Measurements from ENCODE around the gene SBF2. TPM values are rescaled to one million over a fixed set of nuclear protein-coding genes. Genes with fewer than 3 reads are reported as not detected.

The SBF2 gene
- total RNA-seq, 1 donor from 2014 or later, result 34.5 TPM

GRCh38 chr11:10125522-10126133 lies 168.4 kb downstream of the SBF2 start:
- no peak for DNase-seq (ENCODE audit: low spot score in 2 of 2)
- no peaks in the 10 kb centered on the region for H3K27me3 ChIP-seq
- H3K4me1 ChIP-seq, result peaks cover 0 to 21% of the 10 kb centered on the region in 2 donors
- no peaks in the 10 kb centered on the region for H3K36me3 ChIP-seq
- no peak for TF ChIP-seq CTCF (IDR thresholded peaks at IDR 0.05)
- H3K4me3 ChIP-seq, result no peak overlapping the region
- no peak overlapping the region for H3K27ac ChIP-seq
- no peaks in the 10 kb centered on the region for H3K9me3 ChIP-seq
- intact Hi-C loops (cut with DNase I), result no loop called here

- no peaks in the 10 kb centered on the region for H3K27me3 ChIP-seq
- TF ChIP-seq CTCF (IDR thresholded peaks at IDR 0.05), result no peak
- intact Hi-C loops (cut with DNase I), result no loop called here
- DNase-seq (ENCODE audit: low spot score in 2 of 2), result no peak
- H3K36me3 ChIP-seq, result no peaks in the 10 kb centered on the region
- peaks cover 0 to 39% of the 10 kb centered on the region in 2 donors for H3K4me1 ChIP-seq
- H3K4me3 ChIP-seq, result no peak overlapping the region
- H3K27ac ChIP-seq, result peak overlapping the region; percentile 5 to 17
- H3K9me3 ChIP-seq, result no peaks in the 10 kb centered on the region
These were observed 171.5 kb downstream of the SBF2 start for GRCh38 chr11:10122326-10123197.

DNA sequence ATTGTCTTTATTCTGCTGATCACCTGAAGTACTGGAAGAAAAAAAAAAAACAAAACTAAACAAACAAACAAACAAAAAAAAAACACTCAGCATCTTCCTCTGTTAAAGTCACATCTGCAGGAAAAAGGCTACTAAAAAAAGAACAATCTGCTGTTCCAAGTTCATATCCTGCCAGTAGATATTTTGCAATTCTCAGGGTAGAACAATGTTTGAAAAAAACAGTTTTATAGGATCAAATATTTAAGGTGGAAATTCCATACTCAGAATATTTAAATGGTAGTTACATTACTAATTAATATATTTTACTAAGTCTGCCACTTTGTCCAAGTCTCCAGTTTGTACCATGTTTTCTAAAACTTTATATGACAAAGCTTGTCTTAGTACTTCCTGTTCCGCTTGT lies 175.2 kb downstream of the SBF2 start:
- Histone ChIP-seq H3K9me3 (no peaks in the 10 kb centered on the region), H3K4me1 (peaks cover 0 to 37% of the 10 kb centered on the region in 2 donors), H3K27me3 (no peaks in the 10 kb centered on the region), H3K36me3 (no peaks in the 10 kb centered on the region), H3K27ac (no peak overlapping the region), H3K4me3 (no peak overlapping the region)
- DNase-seq (ENCODE audit: low spot score in 2 of 2), result no peak
- TF ChIP-seq CTCF (IDR thresholded peaks at IDR 0.05), result no peak
- intact Hi-C loops (cut with DNase I), result no loop called here

GRCh38 chr11:10117709-10118351 lies 176.2 kb downstream of the SBF2 start:
- Histone ChIP-seq H3K4me3 (no peak overlapping the region), H3K36me3 (no peaks in the 10 kb centered on the region), H3K9me3 (no peaks in the 10 kb centered on the region), H3K4me1 (peaks cover 0 to 34% of the 10 kb centered on the region in 2 donors), H3K27ac (no peak overlapping the region), H3K27me3 (no peaks in the 10 kb centered on the region)
- no peak for TF ChIP-seq CTCF (IDR thresholded peaks at IDR 0.05)
- intact Hi-C loops (cut with DNase I), result no loop called here
- DNase-seq (ENCODE audit: low spot score in 2 of 2), result no peak

DNA sequence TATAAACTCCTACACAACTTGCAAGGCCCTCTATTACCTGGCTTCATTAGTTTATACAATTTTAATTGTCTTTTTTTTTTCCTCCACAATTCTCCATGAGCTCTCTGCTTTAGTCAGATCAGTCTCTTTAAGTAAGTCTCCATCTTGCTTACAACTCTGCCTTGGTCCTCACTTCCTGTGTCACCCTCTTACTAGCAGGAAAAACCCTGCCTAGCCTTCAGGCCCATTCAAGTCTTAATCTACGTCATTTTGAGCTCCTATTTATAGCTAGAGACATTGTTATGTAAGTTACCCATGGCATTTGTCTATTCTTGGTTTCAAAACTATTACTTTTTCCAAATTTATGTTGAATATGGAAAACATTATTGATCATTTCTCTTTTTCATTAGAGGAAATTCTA lies 177.4 kb downstream of the SBF2 start:
- no peak for TF ChIP-seq CTCF (IDR thresholded peaks at IDR 0.05)
- peaks cover 0 to 23% of the 10 kb centered on the region in 2 donors for H3K4me1 ChIP-seq
- intact Hi-C loops (cut with DNase I), result no loop called here
- H3K9me3 ChIP-seq, result no peaks in the 10 kb centered on the region
- H3K27ac ChIP-seq, result no peak overlapping the region
- no peak for DNase-seq (ENCODE audit: low spot score in 2 of 2)
- H3K36me3 ChIP-seq, result no peaks in the 10 kb centered on the region
- H3K4me3 ChIP-seq, result no peak overlapping the region
- no peaks in the 10 kb centered on the region for H3K27me3 ChIP-seq
